TTC549 (cell line): ENCODE results near the gene ZSCAN9.

Experiments used
- FAIRE-seq: peaks from 2 replicates; lab custom pipeline; 2012; peaks lifted over from hg19 to GRCh38; lab: Jason Lieb, UNC

The ZSCAN9 gene

GRCh38 chr6:28225056-28225834, at the start of gene ZSCAN9:
ZSCAN9 (plus strand) TSS chr6:28225275; CDS start chr6:28227085, 1,810 bp downstream.
- no peak for FAIRE-seq

DNA sequence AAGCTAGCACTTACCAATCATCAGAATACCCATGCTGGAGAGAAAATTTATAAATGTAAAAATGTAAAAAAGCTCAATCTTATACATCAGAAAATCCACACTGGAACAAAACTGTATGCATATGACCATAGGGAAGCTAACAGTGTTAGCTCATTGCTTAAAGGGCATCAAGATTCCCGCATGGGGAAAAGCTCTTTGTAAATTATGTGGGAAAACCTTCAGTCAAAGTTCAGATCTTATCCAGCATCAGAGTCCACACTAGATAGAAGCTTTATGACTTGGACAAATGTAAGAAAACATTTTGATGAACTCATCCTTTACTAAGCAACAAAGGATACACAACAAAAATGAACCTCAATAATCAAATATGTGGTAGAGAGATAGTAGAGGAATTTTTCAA, 48.7 kb upstream of the ZSCAN9 start:
- no peak for FAIRE-seq

GRCh38 chr6:28182255-28182654, 42.8 kb upstream of the ZSCAN9 start:
- no peak for FAIRE-seq

- no peak for FAIRE-seq
These were observed 36.7 kb upstream of the ZSCAN9 start for GRCh38 chr6:28188111-28188979.

DNA sequence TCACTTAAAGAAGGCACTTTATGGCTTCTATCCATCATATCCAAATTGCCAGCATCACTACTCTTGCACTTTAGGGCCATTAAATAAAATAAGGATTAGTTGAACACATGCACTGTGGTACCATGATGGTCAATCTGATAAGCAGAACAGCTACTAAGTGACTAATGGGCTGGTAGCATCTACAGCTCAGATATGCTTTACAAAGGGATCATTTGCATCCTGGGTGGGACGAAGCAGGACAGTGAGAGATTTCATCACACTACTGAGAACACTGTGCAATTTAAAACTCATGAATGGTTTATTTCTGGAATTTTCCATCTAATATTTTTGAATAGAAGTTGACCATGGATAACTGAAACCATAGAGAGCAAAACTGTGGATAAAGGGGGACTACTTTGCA, 25.1 kb upstream of the ZSCAN9 start:
- FAIRE-seq = no peak

- FAIRE-seq = no peak
These were observed 21.9 kb upstream of the ZSCAN9 start for GRCh38 chr6:28203201-28203600.

DNA sequence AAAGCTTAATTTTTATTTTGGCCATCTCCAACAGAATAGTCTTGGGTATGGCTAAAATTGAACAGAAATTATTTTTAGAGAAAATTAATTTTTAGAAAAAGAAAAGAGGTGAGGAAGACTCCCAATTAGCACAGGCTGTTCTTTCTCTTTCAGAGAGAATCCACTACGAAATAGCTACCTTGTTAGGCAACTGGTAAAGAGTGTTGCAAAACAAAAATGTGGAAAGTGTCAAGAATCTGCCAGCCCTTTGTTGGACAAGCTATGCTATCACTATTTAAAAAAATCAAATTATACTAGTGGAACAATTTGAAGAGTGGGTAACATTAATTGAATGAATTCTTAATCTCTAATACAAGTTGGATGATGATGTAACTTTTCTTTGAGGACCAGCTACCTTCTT, 19.2 kb upstream of the ZSCAN9 start:
- no peak for FAIRE-seq

GRCh38 chr6:28206527-28206926, 18.5 kb upstream of the ZSCAN9 start:
- no peak for FAIRE-seq

DNA sequence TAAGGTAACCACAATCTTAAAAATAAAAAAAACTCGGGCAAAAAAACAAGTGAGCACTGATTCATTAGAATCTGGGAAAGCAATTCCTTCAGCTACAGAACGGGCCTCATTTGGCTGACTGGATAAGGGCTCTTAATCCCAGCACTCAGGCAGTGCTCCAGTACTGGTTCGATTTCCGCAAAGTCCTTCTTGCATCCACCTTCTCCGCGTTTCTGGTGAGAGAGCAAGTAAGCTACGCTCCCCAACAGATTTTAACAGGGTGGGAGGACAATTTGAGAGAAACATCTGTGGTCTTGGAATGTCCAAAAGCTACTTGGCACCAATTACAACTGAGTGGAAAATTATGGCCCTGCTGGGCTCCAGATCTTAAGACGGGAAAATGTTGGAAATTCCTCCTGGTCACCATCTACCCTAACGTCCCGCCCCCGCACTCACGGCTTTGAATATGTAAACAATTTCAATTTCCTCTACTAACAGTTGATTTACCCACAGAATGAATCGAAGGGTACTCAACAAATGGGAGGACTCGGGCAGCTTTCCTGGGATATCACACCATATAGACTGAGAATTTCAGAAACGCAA, 18.1 kb upstream of the ZSCAN9 start:
- FAIRE-seq = no peak

DNA sequence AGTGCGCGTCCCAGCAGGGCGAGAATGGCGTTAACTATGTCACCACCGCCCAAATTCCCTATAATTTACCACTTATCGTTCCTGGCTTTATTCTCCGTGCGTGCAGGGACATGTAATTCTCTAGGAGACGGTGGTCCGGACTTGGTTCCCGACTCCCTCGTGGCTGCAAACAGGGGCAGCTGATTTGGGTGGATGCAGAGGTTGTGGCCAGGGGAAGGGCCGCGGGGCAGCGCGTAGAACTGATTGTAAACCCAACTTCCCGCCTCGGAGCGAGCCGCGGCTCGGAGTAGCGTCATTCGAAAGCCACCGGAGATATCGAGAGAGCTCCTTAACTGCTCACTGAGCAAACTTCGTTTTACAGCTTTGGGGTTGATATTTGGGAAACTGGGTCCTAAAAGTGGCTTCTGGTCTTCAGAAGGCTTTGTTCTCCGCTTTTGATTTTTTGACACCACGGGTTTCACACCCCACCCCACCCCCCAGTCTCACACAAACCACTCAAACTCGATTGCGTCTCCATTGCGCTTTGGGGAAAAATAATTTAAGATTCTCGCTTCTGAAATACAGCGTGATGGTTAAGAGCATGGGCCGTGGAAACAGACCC, 17.5 kb upstream of the ZSCAN9 start:
- no peak for FAIRE-seq

DNA sequence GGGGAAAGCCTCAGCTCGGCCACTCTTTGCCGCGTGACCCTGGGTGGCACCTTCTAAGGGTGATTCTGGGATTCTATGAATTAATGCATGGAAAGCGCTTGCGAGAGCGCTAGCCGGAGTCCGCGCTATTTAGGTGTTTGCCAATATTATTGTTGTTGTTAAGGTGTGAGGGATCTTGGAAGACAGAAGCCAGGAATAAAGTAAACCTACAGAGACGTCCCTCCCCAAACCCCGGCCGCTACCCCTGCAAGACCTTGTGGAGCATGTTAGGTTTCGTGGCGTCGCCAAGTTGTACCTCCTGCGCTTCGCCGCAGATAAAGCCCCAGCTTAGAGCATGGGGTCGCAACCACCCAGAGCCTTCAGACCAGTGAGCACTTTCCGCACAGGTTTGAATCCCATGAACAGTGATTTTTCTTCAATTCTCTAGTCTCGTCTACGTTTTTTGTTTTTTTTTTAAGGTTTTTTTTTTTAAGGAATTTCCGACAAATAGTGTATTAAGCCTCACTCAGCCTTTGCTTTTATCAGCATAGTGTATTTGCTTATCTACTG, 16.9 kb upstream of the ZSCAN9 start:
- no peak for FAIRE-seq

- no peak for FAIRE-seq
These were observed 15.1 kb upstream of the ZSCAN9 start for GRCh38 chr6:28209753-28210535.

GRCh38 chr6:28211840-28212509, 13.1 kb upstream of the ZSCAN9 start:
- no peak for FAIRE-seq

GRCh38 chr6:28212510-28213212, 12.4 kb upstream of the ZSCAN9 start:
- no peak for FAIRE-seq

- FAIRE-seq = no peak
These were observed 11.9 kb upstream of the ZSCAN9 start for GRCh38 chr6:28213213-28213523.

DNA sequence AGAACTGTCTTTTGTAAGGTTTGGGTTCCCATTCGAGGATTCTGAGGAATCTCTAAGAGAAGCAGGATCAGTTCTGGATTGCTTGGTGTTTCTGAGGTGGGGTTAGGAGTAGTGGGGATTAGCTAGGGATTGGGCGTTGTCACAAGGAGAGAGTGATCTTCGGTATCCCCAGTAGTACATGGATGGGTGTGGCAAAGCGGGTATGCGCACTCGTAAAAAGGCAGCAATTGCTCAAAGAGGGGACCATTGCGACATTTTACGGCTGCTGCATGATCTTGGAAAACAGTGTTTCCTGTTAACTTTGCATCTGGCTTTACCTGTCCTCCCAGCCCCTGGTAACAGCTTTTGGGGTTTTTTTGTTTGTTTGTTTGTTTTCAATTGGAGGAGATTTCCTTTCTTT, 9.7 kb upstream of the ZSCAN9 start:
- FAIRE-seq = no peak

- FAIRE-seq = no peak
These were observed 7.2 kb upstream of the ZSCAN9 start for GRCh38 chr6:28217890-28218289.

GRCh38 chr6:28218312-28219248, 6.5 kb upstream of the ZSCAN9 start:
- no peak for FAIRE-seq
